ENCODE data around the gene NRCAM. TPM values are rescaled to one million over a fixed set of nuclear protein-coding genes. Genes with fewer than 3 reads are reported as not detected.

Gene NRCAM
- total RNA-seq, 1 experiment from 2014 or later = not detected

GRCh38 chr7:108449521-108449920, 6.7 kb downstream of the NRCAM start:
- Histone ChIP-seq H3K27me3 (ENCODE audit: low read length) (no peaks in the 10 kb centered on the region), H3K9me2 (replicated peaks; ENCODE audit: insufficient read depth, low read length) (no peaks in the 10 kb centered on the region), H3K4me2 (ENCODE audit: low read depth, low read length, poor library complexity, severe bottlenecking) (no peak overlapping the region), H3K79me2 (ENCODE audit: low read length) (no peaks in the 10 kb centered on the region), H3K9me3 (ENCODE audit: low read length) (no peaks in the 10 kb centered on the region), H3K27ac (ENCODE audit: low read length) (no peak overlapping the region), H3K4me3 (ENCODE audit: low read length) (no peak overlapping the region), H4K20me1 (ENCODE audit: insufficient read depth, low read depth, low read length) (no peaks in the 10 kb centered on the region), H3K36me3 (ENCODE audit: insufficient read depth, low read length) (no peaks in the 10 kb centered on the region), H3K9ac (ENCODE audit: low read length) (no peak overlapping the region), H2AFZ (ENCODE audit: low read length) (no peak overlapping the region), H3K4me1 (ENCODE audit: low read length) (no peaks in the 10 kb centered on the region; the same call in 1 of the 2 replicates)
- no peak for DNase-seq

- no peak for DNase-seq
- Histone ChIP-seq H4K20me1 (ENCODE audit: insufficient read depth, low read depth, low read length) (no peaks in the 10 kb centered on the region), H3K27ac (ENCODE audit: low read length) (no peak overlapping the region), H3K9ac (ENCODE audit: low read length) (no peak overlapping the region), H3K4me2 (ENCODE audit: low read depth, low read length, poor library complexity, severe bottlenecking) (no peak overlapping the region), H2AFZ (ENCODE audit: low read length) (no peak overlapping the region), H3K4me1 (ENCODE audit: low read length) (no peaks in the 10 kb centered on the region), H3K9me2 (replicated peaks; ENCODE audit: insufficient read depth, low read length) (no peaks in the 10 kb centered on the region), H3K9me3 (ENCODE audit: low read length) (no peaks in the 10 kb centered on the region), H3K36me3 (ENCODE audit: insufficient read depth, low read length) (no peaks in the 10 kb centered on the region), H3K27me3 (ENCODE audit: low read length) (no peaks in the 10 kb centered on the region), H3K4me3 (ENCODE audit: low read length) (no peak overlapping the region), H3K79me2 (ENCODE audit: low read length) (no peaks in the 10 kb centered on the region)
These were observed 7.4 kb downstream of the NRCAM start for GRCh38 chr7:108448584-108449505.

- no peaks in the 10 kb centered on the region for H3K36me3 ChIP-seq (ENCODE audit: insufficient read depth, low read length)
- no peaks in the 10 kb centered on the region for H3K79me2 ChIP-seq (ENCODE audit: low read length)
- no peaks in the 10 kb centered on the region for H3K9me3 ChIP-seq (ENCODE audit: low read length)
- H2AFZ ChIP-seq (ENCODE audit: low read length) = no peak overlapping the region
- no peak overlapping the region for H3K9ac ChIP-seq (ENCODE audit: low read length)
- H3K27me3 ChIP-seq (ENCODE audit: low read length) = no peaks in the 10 kb centered on the region
- no peaks in the 10 kb centered on the region for H3K9me2 ChIP-seq (replicated peaks; ENCODE audit: insufficient read depth, low read length)
- H3K4me3 ChIP-seq (ENCODE audit: low read length) = no peak overlapping the region
- DNase-seq = no peak
- no peaks in the 10 kb centered on the region for H4K20me1 ChIP-seq (ENCODE audit: insufficient read depth, low read depth, low read length)
- no peak overlapping the region for H3K27ac ChIP-seq (ENCODE audit: low read length)
- no peaks in the 10 kb centered on the region for H3K4me1 ChIP-seq (ENCODE audit: low read length)
- no peak overlapping the region for H3K4me2 ChIP-seq (ENCODE audit: low read depth, low read length, poor library complexity, severe bottlenecking)
These were observed 14.1 kb downstream of the NRCAM start for GRCh38 chr7:108442039-108442568.

- H3K9me3 ChIP-seq (ENCODE audit: low read length) = no peaks in the 10 kb centered on the region
- no peaks in the 10 kb centered on the region for H4K20me1 ChIP-seq (ENCODE audit: insufficient read depth, low read depth, low read length)
- DNase-seq = no peak
- H3K79me2 ChIP-seq (ENCODE audit: low read length) = no peaks in the 10 kb centered on the region
- H3K9ac ChIP-seq (ENCODE audit: low read length) = no peak overlapping the region
- H3K36me3 ChIP-seq (ENCODE audit: insufficient read depth, low read length) = no peaks in the 10 kb centered on the region
- H3K4me3 ChIP-seq (ENCODE audit: low read length) = no peak overlapping the region
- H3K9me2 ChIP-seq (replicated peaks; ENCODE audit: insufficient read depth, low read length) = no peaks in the 10 kb centered on the region
- H3K4me1 ChIP-seq (ENCODE audit: low read length) = no peaks in the 10 kb centered on the region
- H3K27ac ChIP-seq (ENCODE audit: low read length) = no peak overlapping the region
- H2AFZ ChIP-seq (ENCODE audit: low read length) = no peak overlapping the region
- H3K4me2 ChIP-seq (ENCODE audit: low read depth, low read length, poor library complexity, severe bottlenecking) = no peak overlapping the region
- no peaks in the 10 kb centered on the region for H3K27me3 ChIP-seq (ENCODE audit: low read length)
These were observed 14.8 kb downstream of the NRCAM start for GRCh38 chr7:108441392-108441955.

- no peak overlapping the region for H3K4me2 ChIP-seq (ENCODE audit: low read depth, low read length, poor library complexity, severe bottlenecking)
- no peaks in the 10 kb centered on the region for H3K36me3 ChIP-seq (ENCODE audit: insufficient read depth, low read length)
- H3K4me1 ChIP-seq (ENCODE audit: low read length) = no peaks in the 10 kb centered on the region
- no peaks in the 10 kb centered on the region for H3K27me3 ChIP-seq (ENCODE audit: low read length)
- no peak for DNase-seq
- H4K20me1 ChIP-seq (ENCODE audit: insufficient read depth, low read depth, low read length) = no peaks in the 10 kb centered on the region
- no peak overlapping the region for H3K9ac ChIP-seq (ENCODE audit: low read length)
- H2AFZ ChIP-seq (ENCODE audit: low read length) = no peak overlapping the region
- no peaks in the 10 kb centered on the region for H3K9me3 ChIP-seq (ENCODE audit: low read length)
- no peaks in the 10 kb centered on the region for H3K9me2 ChIP-seq (replicated peaks; ENCODE audit: insufficient read depth, low read length)
- H3K79me2 ChIP-seq (ENCODE audit: low read length) = no peaks in the 10 kb centered on the region
- no peak overlapping the region for H3K4me3 ChIP-seq (ENCODE audit: low read length)
- H3K27ac ChIP-seq (ENCODE audit: low read length) = no peak overlapping the region
These were observed 15.6 kb downstream of the NRCAM start for GRCh38 chr7:108440613-108441012.

GRCh38 chr7:108436906-108437305, 19.3 kb downstream of the NRCAM start:
- no peak overlapping the region for H3K9ac ChIP-seq (ENCODE audit: low read length)
- no peaks in the 10 kb centered on the region for H3K9me2 ChIP-seq (replicated peaks; ENCODE audit: insufficient read depth, low read length)
- H3K36me3 ChIP-seq (ENCODE audit: insufficient read depth, low read length) = no peaks in the 10 kb centered on the region
- no peaks in the 10 kb centered on the region for H3K27me3 ChIP-seq (ENCODE audit: low read length)
- H3K27ac ChIP-seq (ENCODE audit: low read length) = no peak overlapping the region
- no peak overlapping the region for H3K4me2 ChIP-seq (ENCODE audit: low read depth, low read length, poor library complexity, severe bottlenecking)
- H3K9me3 ChIP-seq (ENCODE audit: low read length) = no peaks in the 10 kb centered on the region
- no peaks in the 10 kb centered on the region for H3K4me1 ChIP-seq (ENCODE audit: low read length)
- no peaks in the 10 kb centered on the region for H4K20me1 ChIP-seq (ENCODE audit: insufficient read depth, low read depth, low read length)
- no peaks in the 10 kb centered on the region for H3K79me2 ChIP-seq (ENCODE audit: low read length)
- no peak overlapping the region for H2AFZ ChIP-seq (ENCODE audit: low read length)
- DNase-seq = no peak
- no peak overlapping the region for H3K4me3 ChIP-seq (ENCODE audit: low read length)

- Histone ChIP-seq H3K4me2 (ENCODE audit: low read depth, low read length, poor library complexity, severe bottlenecking) (no peak overlapping the region), H3K4me1 (ENCODE audit: low read length) (no peaks in the 10 kb centered on the region), H3K27ac (ENCODE audit: low read length) (no peak overlapping the region), H3K9ac (ENCODE audit: low read length) (no peak overlapping the region), H3K79me2 (ENCODE audit: low read length) (no peaks in the 10 kb centered on the region), H3K36me3 (ENCODE audit: insufficient read depth, low read length) (no peaks in the 10 kb centered on the region), H2AFZ (ENCODE audit: low read length) (no peak overlapping the region), H3K9me3 (ENCODE audit: low read length) (no peaks in the 10 kb centered on the region), H3K4me3 (ENCODE audit: low read length) (no peak overlapping the region), H4K20me1 (ENCODE audit: insufficient read depth, low read depth, low read length) (no peaks in the 10 kb centered on the region), H3K9me2 (replicated peaks; ENCODE audit: insufficient read depth, low read length) (no peaks in the 10 kb centered on the region), H3K27me3 (ENCODE audit: low read length) (no peaks in the 10 kb centered on the region)
- DNase-seq = no peak
These were observed 22.2 kb downstream of the NRCAM start for GRCh38 chr7:108434010-108434409.

- Histone ChIP-seq H3K9me3 (ENCODE audit: low read length) (no peaks in the 10 kb centered on the region), H3K27ac (ENCODE audit: low read length) (no peak overlapping the region), H3K79me2 (ENCODE audit: low read length) (no peaks in the 10 kb centered on the region), H4K20me1 (ENCODE audit: insufficient read depth, low read depth, low read length) (no peaks in the 10 kb centered on the region), H3K4me2 (ENCODE audit: low read depth, low read length, poor library complexity, severe bottlenecking) (no peak overlapping the region), H3K9me2 (replicated peaks; ENCODE audit: insufficient read depth, low read length) (no peaks in the 10 kb centered on the region), H3K9ac (ENCODE audit: low read length) (no peak overlapping the region), H3K36me3 (ENCODE audit: insufficient read depth, low read length) (no peaks in the 10 kb centered on the region), H3K4me1 (ENCODE audit: low read length) (no peaks in the 10 kb centered on the region), H3K27me3 (ENCODE audit: low read length) (no peaks in the 10 kb centered on the region), H2AFZ (ENCODE audit: low read length) (no peak overlapping the region), H3K4me3 (ENCODE audit: low read length) (no peak overlapping the region)
- DNase-seq = no peak
These were observed 25.1 kb downstream of the NRCAM start for GRCh38 chr7:108431099-108431498.
